HG03280 (cell line): ENCODE results near the gene PNMA8A.

Source experiments
- ATAC-seq: cut with Tn5 transposase; IDR thresholded peaks from one replicate; pipeline ENCODE4 v1.9.1; 2021; ENCODE audit warnings: mild to moderate bottlenecking, moderate library complexity; ENCODE audit not compliant: unreplicated experiment

Gene PNMA8A

GRCh38 chr19:46429999-46430398 is 41.4 kb downstream of the PNMA8A start:
- ATAC-seq: no peak

GRCh38 chr19:46428239-46429135 is 42.9 kb downstream of the PNMA8A start, which contains the start of gene PNMA8C:
Gene PNMA8C, minus strand, starts transcription at chr19:46428936. Its CDS starts 577 bp downstream, at chr19:46428359.
- no peak for ATAC-seq

DNA sequence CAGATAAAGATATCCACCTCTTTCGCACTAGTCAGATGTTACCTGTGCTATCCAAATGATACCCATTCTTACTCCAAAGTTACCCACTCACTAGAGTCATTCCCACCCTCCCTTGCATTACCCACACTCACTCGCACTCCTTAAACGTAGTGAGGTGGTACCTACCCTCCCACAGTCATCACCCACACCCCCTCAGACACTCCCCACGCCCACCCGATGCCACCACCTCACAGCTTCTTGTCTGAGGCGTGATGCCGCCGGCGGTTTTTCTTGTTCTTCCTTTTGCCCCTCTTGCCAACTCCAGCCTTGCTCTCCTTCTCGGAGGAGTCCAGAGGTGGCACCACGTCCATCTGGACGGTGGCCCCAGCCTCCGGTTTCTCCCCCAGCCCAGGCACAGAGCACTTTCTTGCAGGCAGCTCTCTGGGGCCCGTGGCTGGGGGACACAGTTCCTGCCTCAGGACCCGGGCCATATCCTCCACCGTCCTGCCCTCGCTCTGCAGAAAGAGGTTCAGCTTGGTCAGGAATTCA is 43.8 kb downstream of the PNMA8A start:
- no peak for ATAC-seq

GRCh38 chr19:46426506-46427162 is 44.7 kb downstream of the PNMA8A start:
- ATAC-seq: no peak

GRCh38 chr19:46426035-46426505 is 45.3 kb downstream of the PNMA8A start:
- no peak for ATAC-seq

GRCh38 chr19:46423188-46423587 is 48.2 kb downstream of the PNMA8A start:
- ATAC-seq: no peak

DNA sequence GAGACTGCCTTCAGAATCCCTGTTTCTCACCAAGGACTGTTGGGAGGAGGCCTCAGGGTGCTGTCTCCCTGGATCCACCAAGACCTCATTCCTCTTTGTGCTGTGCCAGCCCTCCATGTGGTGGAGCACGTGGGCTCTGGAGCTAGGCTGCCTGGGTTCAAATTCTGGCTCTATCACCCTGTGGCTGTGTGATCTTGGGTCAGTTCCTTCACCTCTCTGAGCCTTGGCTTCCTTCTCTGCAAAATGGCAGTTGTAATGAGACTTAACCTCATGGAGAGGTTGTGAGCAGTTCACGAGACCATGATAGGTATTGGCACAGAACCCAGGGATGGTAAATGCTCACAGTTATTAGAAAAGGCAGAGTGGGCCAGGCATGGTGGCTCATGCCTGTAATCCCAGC is 49.0 kb downstream of the PNMA8A start:
- no peak for ATAC-seq

DNA sequence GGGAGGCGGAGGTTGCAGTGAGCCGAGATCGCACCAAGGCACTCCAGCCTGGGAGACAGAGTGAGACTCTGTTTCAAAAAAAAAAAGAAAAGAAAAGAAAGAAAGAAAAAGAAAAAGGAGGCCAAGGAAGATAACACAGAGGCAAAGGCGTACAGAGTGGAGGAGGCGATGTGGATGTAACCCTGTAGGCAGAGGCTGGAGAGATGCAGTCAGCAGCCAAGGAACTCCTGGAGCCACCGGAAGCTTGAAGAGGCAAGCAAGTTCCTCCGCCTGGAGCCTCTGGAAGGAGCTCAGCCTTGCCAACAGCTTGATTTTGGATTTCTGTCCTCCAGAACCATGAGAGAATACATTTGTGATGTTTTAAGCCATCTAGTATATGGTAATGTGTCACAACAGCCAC is 51.3 kb downstream of the PNMA8A start:
- no peak for ATAC-seq
